ENCODE results near the gene LRRC18.

Gene LRRC18

DNA sequence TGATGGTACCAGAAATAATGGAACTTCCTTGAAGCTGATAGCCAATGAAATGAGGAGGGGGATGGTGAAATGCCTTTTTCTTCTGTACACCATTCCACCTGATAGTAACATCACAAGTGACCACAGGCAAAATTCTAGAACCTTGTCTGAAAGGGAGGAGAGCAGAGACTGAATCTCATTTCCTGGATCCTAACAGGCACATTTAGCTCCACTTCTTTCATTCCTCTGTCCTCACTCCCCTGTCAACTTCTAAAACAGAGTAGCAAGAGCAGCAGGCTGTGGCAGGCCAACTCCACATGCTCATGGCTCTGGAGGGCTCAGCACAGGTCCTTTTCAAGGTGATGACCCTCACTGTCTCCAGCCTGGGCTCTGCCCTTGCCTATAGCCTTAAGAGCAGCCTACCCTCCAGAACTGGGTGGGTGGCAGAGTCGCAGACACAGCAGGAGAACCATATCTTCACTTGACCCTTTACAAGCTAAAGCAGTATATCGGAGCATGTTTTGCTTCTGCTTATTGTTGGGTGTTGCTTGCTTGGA lies at the start of gene LRRC18:
Gene LRRC18 (minus strand): TSS at position 51 of the 536 bp plus-strand sequence. CDS start 25,685 bp downstream, outside the sequence.
- DNase-seq (ENCODE audit: low read depth, low spot score) = no peak

DNA sequence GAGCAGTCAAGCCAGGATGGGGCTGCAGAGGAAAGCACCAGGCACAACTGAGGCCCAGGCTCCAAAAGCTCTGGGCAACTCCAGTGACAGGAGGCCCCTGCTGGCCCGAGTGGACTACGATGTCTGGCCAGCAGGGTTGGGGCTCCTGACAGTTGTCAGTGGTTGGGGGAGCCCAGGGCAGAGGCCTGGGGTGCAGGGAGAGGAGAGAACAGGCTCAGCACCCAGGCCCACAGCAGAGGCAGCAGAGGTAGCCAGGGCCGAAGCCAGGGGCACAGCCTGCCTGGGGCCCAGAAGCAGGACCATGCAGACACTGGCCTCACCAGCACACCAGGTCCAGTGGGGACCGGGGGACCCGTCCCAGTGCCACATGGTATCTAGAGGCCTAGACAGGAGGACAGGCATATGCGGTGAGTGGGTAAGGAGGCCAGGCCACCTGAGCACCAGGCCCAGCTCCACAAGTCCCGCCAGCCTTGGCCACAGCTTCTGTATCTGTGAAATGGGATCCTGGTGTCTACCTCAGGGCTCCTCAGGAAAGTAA lies 46.0 kb upstream of the LRRC18 start:
- DNase-seq (ENCODE audit: low read depth, low spot score) = no peak

DNA sequence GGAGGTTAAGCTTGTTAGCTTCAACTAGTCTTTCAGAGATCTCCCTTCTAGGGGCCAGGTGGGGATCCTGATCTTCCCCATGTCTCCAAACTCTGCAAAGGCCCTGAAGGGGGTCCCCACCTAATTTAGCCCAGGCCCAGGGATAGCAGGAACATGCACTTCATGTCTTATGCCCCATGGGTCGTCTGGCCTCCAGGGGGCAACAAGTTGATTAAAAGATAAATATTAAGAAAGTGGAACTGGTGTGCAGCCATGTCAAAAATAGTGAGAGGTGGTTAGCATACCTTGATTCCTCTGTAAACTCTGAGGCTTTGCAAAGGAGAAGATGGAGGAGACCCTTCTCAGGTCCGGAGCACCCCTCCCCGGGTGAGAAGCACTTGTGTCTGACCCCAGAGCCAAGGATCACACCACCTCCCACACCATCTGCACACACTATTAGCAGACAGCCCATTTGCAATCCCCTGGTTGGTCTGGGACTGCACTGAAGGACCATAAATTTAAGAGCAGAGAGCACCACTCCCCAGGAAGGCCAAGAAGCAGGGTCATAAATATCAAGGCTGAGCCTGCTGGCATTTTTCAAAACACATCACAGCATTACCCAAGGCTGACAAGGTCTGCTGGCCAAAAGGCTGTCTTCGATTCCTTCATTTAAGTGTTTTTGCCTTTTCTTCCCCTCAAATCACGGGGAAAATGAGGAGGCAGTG lies 44.2 kb upstream of the LRRC18 start:
- DNase-seq (ENCODE audit: low read depth, low spot score) = no peak

DNA sequence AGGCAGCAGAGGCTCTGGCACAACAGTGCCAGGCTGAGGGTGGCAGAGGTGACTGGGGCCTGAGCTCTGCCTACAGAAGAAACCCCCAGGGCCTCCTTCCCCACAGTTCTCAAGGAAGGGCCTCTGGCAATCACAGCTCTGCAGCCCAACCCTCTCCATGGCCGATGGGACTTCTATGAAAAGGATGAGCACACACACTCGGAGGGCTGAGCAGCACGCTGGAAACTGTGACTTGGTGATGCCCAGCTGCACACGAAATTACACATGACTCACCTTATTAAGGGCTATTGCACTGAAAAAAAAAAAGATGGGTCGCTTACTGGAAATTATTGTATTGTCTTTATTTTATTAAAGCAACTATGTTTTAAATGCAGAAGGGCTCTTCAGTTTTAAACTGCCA lies 42.9 kb upstream of the LRRC18 start:
- DNase-seq (ENCODE audit: low read depth, low spot score) = no peak

DNA sequence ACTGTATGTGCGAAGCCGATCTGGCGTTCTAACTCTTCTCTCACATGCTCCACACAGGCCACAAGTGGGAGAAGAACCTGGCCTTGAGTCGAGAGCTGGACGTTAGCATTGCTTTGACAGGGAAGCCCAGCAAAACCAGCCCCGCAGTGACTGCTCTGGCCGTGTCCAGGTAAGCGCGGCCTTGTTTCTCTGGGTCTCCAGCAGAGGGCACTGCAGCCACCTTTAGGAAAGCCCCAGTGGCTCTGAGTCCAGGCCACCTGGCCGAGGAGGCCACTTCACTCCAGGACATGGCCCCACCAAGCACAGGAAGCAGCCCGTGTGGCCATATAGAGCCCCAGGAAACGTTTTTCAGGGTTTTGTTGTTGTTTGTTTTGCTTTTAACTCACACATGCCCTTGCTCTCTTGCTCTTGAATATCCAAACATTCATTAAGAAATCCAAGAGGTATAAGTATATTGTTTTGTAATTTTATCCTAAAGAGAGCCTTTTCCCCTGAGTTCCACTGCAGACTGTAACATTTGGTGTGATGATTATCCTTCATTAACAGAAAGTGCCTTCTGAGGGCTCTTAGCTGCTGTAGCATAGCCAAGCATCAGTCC lies 41.8 kb upstream of the LRRC18 start:
- peak; percentile 56 for DNase-seq (ENCODE audit: low read depth, low spot score)

DNA sequence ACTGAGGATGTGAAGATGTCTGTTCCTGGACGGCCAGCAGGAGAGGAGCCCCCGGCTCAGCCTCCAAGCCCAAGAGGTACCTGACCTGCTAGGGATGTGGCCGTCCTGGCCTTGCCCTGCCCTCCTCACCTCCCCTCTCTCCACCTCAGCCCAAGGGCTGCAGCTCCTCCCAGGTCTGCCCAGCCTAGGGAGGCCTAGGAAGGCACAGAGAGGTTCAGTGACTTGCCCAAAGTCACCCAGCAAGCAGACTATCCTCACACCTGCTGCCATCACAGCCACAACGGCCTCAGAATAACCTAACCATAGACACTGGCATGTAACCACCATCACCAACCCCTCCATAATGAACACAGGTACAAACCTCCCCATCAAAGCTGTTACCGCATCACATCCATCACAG lies 38.7 kb upstream of the LRRC18 start:
- DNase-seq (ENCODE audit: low read depth, low spot score) = no peak

DNA sequence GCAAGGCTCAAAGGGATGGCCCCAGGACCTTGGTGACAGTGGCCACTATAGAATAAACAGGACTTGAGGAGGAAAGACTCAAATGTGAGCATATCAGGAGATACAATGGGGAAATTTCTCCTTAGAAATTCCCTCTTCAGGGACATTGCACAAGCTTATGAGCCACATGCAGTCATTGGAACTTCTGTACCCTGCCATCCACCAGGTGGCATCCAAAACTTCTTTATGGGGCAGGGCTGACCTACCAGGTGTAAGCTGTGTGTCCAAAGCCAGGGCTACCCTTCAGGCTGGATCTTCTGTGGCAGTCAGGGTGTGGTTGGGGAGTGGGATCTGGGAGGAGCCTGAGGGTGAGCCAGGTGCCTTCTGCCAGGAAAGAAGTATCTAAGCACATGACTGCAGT lies 36.6 kb upstream of the LRRC18 start:
- DNase-seq (ENCODE audit: low read depth, low spot score) = no peak

DNA sequence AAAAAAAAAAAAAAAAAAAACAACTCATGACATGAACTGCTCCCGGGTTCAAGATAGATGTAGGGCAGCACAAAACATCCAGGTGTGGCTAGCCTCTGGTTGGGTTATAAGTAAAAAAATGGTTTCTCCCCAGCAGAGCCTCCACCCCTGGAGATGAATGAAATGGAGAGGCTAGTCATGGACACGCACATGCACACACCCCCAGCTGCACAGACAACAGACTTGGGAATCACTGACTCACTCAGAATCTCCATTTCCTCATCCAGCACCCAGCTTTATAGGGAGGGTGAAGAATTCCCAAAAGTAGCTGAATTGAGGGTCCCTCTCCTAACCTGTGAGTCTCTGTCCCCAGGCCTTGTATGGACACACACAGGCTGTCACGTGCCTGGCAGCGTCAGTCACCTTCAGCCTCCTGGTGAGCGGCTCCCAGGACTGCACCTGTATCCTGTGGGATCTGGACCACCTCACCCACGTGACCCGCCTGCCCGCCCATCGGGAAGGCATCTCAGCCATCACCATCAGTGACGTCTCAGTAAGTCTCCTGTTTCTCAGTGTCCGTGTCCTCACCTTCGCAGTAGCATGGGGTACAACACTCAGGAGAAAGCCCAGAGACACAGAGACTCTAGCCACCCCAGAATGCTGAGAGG lies 35.0 kb upstream of the LRRC18 start:
- no peak for DNase-seq (ENCODE audit: low read depth, low spot score)

DNA sequence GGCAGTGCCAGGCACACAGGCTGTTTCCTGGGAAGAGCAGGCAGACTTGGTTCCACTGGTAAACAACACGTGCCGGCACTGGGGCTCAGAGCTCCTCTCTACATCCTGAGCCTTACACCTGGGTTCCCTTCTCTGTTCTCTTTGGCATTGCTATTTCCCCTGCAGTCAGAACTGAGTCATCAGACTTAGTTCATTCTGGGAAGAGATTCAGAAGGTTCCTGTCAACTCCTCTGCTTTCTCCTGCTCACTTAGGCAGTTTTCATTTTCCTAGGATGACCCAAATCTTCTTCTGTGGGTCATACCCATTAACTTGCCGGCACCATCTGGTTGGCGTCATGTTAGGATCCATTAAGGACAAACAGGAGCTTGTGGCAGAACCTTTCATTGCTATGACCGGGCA lies 33.4 kb upstream of the LRRC18 start:
- DNase-seq (ENCODE audit: low read depth, low spot score) = no peak

DNA sequence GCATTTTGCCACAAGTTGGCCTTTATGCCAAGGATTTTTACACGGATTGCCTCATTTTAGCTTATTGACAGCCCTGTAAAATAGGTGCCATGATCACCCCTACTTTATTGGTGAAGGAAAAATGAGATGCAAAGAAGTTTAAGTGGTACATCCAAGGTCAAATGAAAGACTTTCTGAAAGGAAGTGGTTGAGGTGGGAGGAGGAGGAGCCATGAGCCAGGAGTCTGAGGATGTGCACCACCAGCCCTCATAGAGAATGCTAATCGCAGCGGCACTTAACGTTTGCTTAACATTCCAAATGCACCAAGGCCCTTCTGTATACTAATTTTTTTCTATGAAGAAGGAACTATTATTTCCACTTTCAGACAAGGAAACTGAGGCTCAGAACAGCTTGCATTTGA lies 31.0 kb upstream of the LRRC18 start:
- no peak for DNase-seq (ENCODE audit: low read depth, low spot score)

DNA sequence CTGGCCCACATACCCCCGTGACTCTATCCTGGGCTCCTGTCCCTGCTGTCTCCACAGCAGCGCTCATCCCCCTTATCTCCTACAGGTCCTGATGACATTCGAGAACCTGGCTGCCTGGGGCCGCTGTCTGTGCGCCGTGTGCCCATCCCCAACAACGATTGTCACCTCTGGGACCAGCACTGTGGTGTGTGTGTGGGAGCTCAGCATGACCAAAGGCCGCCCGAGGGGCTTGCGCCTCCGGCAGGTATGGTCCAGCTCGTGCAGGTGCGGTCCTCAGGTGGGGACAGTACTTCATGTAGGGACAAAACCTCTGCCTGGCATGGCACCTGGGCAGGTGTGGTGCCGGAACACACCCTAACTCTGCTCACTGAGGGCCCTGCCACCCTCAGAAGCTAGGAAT lies 30.4 kb upstream of the LRRC18 start:
- DNase-seq (ENCODE audit: low read depth, low spot score) = no peak

DNA sequence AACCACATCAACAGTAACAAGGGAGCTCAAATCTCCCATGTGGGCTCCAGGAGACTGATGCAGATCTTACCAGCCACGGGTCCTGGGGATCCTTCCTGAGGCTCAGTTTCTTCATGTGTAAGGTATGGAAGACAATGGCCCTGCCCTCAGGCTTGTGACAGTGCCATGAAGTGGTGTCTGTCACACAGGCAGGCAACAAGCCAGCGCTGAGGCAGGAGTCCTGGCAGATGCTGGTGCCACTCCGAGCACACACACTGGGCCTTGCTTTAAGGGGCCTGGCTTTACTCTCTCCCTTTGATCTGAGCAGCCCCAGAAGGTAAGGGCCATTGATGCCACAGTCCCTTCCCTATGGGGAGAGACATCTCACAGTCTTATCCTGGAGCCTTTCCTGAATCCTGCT lies 28.4 kb upstream of the LRRC18 start:
- DNase-seq (ENCODE audit: low read depth, low spot score) = no peak

DNA sequence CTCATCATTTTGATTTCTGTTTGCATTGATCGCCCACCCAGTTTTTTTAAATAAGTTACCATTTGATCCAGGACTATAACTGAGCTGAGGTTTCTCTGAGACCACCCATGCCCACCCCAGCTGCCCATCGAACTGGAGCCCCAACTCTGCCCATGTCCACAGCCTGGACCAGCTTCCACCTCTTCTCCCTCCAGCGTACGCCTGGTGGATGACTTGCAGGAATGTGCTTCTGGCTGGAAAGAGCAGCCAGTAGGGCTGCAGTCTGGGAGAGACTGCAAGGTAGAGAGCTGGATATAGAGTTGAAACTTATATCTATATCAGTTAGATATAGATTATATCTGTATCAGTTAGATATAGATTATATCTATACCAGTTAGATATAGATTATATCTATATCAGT lies 25.8 kb upstream of the LRRC18 start:
- no peak for DNase-seq (ENCODE audit: low read depth, low spot score)

DNA sequence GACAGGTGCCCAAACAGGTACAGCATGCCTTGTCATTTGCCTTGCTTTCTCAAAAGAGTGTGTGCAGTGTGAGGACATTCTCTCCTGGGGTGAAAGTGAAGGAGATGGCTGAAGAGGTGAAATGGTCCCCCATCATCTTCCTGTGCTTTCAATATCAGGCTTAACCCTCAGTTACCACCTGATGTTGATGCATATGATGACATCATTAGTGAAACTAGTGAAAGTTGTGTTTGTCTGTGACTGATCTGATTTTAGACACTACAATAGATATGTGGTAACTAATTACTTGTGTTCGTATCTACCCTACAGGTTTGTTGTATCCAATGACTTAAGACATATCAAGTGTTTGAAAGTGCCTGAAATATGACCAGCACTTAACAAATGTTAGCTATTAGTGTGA lies 24.4 kb upstream of the LRRC18 start:
- no peak for DNase-seq (ENCODE audit: low read depth, low spot score)

DNA sequence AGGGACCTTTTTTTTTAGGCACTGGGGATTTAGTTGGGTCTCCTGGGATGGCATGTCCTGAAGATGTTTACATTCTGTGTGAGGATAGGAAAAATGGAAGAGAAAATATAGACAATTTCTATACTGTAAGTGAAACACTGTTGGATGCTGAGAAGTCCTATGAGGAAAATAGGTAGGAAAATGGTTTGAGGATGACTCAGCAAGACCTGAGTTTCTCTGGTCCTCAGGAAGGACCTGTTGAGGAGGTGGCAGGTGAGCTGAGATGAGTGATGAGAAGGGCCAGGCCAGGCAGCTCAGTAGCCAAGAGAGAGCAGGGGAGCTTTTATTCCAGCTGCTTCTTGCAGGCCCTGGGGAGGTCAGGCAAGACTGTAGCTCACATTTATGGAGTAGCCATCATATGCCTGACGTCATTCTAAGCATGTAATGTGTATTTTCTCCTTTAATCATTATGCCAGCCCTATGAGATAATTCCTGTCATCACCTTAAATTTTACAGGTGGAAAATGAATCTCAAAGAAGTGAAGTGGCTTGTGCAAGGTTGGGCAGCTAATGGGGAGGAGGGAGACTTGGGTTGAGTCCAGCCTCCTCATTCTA lies 19.1 kb upstream of the LRRC18 start:
- DNase-seq (ENCODE audit: low read depth, low spot score) = no peak

DNA sequence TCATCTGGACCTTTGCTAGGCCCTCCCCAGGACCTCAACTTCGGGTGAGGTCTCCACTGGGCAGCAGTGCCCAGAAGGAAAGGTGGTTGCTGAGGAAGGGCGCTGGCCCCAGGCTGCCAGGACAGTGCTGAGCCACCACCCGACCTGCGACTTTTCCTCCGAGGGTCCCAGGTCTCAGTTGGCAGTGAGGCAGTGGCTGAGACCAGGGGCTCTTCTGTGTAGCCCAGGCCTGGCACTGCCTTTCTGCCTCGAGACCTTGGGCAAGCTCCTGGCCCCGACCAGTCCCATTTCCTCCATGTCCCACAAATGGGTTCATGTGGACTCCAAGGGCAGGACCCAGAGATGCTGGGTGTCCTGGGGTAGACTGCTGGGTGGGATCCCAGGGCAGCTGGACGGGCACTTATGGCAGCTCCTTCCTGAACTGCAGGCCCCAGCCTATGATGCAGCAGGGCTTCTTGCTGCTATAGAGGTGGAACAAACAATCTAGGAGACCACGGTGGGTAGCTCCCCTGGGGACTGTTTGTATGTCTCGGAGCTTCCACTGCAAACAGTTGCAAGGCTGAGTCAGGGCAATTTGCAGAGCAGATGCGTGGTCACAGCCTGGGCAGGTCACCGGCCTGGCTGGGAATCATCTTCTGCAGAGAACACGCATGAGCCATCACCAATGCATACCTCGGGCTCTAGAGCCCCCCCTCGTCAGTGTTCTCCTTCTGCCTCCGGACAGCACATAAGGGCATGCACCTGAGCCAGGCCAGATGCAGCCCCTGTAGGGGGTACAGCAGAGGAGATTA lies 17.9 kb upstream of the LRRC18 start:
- no peak for DNase-seq (ENCODE audit: low read depth, low spot score)

DNA sequence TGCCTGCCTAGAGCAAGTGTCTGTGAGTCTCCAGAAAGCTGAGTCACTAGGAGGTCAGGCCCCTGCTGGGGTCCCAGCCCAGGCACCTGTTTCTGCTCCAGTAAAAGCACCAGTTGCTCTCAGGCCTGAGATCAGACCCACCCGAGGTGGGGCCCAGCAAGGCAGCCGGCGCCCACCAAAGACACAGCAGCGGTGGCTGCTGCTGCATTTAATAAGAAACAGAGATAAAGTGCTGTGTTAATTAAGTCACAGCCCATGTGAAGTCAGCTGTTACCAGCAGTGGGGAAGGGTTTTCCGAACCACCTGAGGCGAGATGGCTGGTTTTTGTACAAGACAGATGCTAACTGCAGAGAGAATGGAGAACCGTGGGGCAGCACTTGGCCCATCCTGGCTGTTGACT lies 12.1 kb upstream of the LRRC18 start:
- no peak for DNase-seq (ENCODE audit: low read depth, low spot score)

DNA sequence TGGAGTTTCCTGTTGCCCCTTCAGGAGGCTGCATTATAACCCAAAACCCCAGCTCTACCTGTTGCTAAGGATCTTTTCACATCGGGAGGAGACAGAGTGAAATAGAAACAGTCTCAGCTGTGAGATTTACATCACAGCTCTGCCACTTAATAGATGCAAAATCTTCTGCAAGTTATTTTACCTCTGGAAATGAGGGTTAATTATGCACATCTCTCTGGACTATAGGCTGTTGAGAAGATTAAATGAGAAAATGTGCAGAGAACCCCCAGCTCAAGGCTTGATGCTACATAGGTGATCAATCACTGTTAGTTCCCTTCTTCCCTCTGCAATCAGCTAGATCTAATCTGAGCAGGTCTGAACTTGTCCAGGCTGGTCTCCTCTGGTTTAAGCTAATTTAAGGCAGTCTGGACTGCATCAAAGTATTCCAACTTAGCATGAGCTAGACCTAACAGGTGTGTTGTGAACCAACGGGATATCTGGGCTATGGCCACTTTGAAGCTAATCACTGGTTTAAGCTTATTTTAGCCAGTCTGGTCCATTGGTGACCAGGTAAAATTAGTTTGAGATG lies 8.9 kb upstream of the LRRC18 start:
- no peak for DNase-seq (ENCODE audit: low read depth, low spot score)

DNA sequence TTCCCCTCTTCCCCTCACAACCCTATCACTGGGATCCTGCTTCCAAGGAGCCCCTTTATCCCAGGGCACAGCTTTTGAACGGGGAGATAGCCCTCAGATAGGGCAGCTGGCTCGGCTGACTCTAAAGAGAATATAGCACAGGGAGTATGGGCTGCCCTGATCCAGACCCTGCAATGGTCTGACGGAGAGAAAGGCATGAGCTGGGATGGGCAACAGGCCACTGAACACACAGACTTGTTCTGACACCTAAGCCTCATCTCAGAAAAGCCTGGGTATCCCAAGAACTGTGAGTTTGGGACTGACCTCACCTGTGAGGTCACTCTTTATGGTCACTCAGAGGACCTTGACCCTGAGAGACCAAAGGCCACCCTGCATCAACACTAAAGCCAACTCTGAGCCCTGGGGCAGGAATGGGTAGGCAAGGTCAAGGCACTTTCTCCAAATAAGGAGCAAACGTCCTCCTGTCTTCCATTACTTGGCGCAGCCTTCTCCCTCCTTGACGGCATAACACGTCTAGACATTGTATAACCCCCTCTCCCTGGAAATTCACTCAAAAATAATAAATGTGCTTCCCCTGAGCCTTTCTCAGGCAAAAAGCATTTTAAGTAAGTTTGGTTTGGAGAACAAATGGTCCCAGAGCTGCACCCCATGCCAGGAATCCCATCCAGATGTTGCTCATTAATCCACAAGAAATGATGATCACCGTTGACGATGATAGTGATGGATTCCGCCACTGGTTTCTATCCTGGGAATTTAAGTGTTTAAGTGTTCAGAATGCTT lies 8.2 kb upstream of the LRRC18 start:
- DNase-seq (ENCODE audit: low read depth, low spot score) = no peak

DNA sequence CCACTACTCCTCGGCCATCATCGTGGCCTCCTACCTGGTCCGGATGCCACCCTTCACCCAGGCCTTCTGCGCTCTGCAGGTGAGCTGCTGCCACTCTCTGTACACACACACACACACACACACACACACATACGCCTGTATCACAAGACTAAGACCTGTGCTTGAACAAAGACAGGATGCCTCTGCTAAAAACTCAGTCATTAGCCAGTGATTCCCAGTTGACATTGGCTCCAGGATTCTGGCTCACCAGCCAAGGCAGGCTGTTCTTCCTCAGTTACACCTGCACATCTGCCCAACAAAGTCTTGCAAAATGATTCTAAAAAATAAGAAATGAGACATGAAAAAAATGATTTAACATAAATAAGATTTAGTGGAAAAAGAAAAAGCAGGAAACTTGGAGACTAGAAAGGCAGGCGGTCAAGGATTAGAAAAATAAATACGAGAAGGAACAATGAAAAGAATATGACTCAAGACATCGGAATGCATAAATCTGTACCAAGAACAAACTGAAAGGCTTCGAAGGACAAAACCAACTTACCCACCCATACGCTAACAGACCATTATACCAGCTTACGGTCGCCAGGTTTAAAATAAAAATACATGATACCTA lies 7.4 kb upstream of the LRRC18 start:
- DNase-seq (ENCODE audit: low read depth, low spot score) = peak; percentile 71

All from astrocyte of the hippocampus (primary cell).